HG03354 (cell line): ENCODE results near the gene RRP1.
"Not testable (repeated sequence)": the region's sequence is repeated elsewhere in the genome, so short reads cannot be mapped to it uniquely, and the experiment has no call there.

Experiments
- ATAC-seq: cut with Tn5 transposase; IDR thresholded peaks from one replicate; pipeline ENCODE4 v1.9.1; 2021; ENCODE audit warnings: mild to moderate bottlenecking; ENCODE audit not compliant: unreplicated experiment, poor library complexity, severe bottlenecking

The RRP1 gene

DNA sequence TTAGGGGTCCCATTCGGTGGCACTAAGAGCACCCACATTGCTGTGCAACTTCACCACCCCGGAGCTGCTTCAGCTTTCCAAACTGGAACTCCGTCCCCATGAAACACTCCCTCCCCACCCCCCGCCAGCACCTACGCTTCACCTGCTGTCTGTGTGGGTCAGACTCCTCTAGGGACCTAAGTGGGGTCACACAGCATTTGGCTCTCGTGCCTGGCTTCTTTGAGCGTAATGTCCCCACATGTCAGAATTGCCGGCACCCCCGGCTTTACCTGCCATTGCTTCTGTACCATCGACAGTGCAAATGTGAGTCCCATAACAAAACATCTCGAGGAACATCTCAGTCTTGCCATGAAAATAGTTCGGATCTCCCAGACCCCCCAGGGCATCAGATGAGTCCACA lies 39.8 kb downstream of the RRP1 start:
- ATAC-seq = no peak

DNA sequence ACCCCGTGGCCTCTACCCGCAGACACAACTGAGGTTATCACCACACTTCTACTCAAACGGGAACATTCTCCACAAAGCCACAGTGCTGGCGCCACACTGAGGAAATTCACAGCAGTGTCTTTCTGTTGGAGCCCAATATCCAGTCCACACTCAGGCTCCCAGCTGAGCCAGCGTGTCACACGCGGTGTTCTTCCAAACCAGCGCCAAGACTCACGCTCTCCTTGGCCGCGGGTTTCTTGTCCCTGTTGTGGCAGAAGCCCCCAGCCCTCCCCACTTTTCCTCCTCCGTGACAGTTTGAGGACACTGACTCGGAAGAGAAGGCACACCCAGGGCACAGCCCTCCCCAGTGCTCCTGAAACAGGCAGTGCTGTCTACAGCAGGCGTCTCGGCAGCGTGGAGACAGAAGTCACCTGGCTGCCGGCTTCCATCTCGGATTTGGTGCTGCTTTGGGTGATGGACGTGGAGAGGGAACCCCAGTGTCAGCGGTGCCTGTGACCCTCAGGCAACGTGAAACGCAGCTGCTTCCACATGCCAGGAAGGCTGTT lies 40.3 kb downstream of the RRP1 start:
- ATAC-seq = no peak

GRCh38 chr21:43832158-43832550 lies 42.8 kb downstream of the RRP1 start:
- no peak for ATAC-seq

- no peak for ATAC-seq
Observed at GRCh38 chr21:43832648-43833047, 43.3 kb downstream of the RRP1 start.

DNA sequence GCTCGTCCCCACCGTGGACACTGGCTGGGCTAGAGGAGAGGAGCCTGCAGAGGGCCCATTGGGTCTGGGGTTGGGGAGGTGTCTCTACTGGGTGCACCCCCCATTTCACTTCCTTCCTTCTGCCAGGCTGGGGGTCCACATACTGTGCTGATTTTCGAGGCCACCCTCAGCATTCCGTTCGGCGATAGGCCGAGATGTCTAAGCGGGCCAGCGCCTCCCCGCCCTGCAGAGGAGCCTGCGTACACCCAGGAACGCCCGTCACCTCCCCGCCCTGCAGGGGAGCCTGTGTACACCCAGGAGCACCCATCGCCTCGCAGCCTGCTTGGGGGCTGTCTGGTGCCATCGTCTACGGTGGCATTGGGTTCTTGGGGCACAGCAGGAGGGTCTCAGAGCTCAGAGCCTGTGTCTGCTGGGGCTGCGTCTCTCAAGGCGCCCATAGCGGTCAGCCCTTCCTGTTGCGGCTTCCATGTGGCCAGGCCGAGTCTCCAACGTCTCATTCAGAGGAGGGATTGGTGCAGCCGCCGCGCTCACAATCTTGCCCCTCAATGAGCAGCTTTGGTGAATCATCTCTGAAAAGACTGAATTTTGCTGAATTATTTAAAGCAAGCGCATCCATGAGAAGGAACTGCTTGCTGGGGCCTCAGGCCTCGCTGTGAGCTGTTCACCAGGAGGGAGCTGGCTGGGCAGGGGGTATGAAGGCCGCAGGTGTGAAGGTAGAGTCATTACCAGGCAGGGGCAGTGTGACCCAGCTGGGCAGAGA lies 44.9 kb downstream of the RRP1 start:
- no peak for ATAC-seq

DNA sequence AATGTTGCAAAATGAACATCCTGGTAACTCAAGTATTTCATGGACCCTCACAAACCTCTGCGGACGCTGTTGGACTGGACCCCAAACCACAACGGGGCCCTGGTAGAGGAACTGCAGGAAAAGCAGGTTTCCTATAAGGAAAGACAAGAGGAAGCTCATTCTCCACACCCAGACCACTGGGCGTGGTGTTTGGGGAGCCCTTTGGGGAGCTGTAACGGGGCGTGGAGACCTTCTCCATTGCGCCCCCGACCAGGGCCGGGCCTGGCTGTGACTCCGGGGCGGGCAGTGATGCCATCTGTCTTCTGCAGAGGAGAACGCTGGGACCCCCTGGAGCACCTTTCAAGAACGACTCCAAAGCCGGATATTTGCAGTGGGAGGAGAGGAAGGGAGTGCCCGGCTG lies 45.7 kb downstream of the RRP1 start:
- ATAC-seq = no peak

DNA sequence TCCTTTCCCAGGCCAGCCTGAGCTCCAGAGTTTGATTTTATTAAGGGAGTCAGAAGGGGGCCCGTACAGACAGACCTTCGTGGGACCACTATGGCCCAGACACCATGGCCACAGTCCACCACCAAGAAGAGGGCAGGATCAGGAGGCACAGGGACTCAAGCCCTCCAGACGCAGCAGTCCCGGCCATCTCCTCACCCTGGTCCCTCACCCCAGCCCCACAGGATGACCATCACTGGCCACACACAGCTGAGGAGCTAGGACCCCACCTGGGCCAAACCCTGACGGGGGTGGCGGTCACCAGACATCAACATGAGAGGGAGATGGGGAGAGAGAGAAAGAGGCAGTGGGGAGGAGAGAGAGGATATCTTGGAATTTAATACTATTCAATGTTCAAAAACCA lies 46.5 kb downstream of the RRP1 start:
- no peak for ATAC-seq

GRCh38 chr21:43836616-43837015 lies 47.2 kb downstream of the RRP1 start:
- no peak for ATAC-seq

DNA sequence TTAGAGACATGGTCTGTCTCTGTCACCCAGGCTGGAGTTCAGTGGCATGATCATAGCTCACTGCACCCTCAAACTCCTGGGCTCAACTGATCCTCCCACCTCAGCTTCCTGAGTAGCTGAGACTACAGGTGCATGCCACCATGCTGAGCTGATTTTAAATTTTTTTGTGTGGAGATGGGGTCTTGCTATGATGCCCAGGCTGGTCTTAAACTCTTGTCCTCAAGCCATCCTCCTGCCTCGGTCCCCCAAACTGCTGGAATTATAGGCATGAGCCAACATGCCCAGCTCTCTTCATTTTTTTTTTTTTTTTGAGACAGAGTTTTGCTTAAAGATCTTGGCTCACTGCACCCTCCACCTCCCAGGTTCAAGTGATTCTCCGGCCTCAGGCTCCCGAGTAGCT lies 50.9 kb downstream of the RRP1 start:
- ATAC-seq = no peak

DNA sequence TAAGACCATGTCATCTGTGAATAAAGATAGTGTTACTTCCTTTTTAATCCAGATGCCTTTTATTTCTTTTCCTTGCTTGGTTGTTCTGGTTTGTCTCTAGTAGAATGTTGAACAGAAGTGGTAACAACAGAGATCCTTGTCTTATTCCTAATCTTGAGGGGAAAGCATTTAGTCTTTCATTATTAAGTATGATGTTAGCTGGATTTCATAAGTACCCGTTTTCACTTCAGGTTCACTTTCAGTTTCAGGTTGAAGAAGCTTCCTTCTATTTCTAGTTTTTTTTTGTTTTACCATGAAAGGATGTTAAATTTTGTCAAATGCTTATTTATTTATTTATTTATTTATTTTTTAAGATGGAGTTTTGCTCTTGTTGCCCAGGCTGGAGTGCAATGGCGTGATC lies 53.4 kb downstream of the RRP1 start:
- no peak for ATAC-seq

- ATAC-seq = not testable (repeated sequence)
Observed at GRCh38 chr21:43844906-43845305, 55.5 kb downstream of the RRP1 start.

DNA sequence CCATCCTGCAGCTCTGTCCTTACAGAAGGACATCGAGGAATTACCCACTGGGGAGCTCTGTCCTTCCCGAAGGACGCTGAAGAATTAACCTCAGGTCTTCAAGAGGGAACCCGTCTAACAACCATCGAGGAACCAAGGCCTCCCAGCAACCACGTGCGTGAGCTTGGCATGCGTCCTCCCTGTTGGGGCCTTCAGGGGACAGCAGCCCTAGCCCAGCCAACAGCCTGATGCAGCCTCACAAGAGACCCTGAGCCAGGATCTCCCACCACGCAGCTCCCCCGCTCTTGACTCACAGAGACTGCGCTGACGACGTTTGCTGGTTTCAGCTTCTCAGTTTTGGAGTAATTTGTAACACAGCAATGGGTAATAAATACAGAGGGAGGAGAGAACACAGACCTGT lies 56.0 kb downstream of the RRP1 start:
- no peak for ATAC-seq

DNA sequence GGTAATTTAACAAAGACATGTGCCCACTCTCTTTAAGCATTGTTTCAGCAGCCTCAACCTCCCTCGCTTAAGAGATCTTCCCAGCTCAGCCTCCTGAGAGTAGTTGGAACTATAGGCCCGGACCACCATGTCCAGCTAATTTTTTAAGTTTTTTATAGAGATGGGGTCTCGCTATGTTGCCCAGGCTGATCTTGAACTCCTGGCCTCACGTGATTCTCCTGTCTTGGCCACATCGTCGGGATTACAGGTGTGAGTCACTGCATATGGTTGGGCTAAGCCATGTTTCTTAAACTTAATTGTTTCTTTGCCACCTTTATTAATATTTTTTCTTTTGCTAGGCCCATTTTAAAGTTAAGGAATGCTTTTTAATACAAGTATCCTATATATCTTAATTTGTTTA lies 57.1 kb downstream of the RRP1 start:
- no peak for ATAC-seq

- no peak for ATAC-seq
Observed at GRCh38 chr21:43847301-43847700, 57.9 kb downstream of the RRP1 start.

GRCh38 chr21:43848771-43849170 lies 59.4 kb downstream of the RRP1 start:
- ATAC-seq = no peak

DNA sequence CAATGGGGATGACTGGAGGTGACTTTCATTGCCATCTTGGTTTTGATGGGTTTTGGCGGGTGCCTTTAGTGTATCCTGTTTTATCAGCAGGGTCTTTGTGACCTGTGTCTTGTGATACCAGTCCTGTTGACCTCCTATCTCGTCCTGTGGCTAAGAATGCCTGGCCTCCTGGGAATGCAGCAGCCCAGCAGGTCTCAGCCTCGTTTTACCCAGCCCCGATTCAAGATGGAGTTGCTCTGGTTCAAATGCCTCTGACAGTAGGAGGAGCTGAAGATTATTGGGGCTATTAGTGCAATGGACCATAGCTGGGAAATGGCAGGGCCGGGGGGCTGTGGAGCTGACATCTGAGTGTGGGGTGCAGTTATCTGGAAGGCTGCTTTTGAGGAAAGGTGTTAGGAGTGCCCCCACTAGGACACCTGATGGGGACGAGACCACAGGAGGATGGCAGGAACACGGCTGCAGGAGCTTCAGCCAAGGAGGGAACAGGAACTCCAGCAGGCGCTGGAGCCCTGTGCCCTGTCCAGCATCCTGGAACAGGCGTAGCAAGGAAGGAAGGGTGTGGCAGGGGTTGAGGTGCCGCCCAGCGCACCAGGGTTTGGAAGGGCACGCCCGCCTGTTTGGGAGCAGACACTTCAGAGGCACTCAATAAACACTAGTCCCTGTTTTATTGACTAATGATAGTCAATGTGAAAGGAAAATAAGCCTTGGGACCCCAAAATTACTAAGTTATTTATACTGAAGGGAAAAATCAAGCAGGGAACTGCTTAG lies 60.3 kb downstream of the RRP1 start:
- no peak for ATAC-seq

DNA sequence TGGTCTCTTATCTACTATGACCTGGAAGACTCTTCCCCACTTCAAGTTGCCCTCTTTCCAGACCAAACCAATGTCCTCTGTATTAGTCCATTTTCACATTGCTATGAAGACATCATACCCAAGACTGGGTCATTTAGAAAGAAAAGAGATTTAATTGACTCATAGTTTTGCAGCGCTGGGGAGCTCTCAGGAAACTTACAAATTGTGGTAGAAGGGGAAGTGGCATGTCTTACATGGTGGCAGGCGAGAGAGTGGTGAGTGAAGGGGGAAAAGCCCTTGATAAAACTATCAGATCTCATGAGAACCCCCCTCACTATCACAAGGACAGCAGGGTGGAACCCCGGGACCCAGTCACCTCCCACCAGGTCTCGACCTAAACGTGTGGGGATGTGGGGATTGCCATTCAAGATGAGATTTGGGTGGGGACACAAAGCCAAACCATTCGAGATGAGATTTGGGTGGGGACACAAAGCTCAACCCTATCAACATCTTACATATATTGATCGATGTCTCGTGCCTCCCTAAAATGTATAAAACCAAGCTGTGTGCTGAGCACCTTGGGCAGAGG lies 61.4 kb downstream of the RRP1 start:
- ATAC-seq = no peak

- ATAC-seq = no peak
Observed at GRCh38 chr21:43851593-43851992, 62.2 kb downstream of the RRP1 start.

DNA sequence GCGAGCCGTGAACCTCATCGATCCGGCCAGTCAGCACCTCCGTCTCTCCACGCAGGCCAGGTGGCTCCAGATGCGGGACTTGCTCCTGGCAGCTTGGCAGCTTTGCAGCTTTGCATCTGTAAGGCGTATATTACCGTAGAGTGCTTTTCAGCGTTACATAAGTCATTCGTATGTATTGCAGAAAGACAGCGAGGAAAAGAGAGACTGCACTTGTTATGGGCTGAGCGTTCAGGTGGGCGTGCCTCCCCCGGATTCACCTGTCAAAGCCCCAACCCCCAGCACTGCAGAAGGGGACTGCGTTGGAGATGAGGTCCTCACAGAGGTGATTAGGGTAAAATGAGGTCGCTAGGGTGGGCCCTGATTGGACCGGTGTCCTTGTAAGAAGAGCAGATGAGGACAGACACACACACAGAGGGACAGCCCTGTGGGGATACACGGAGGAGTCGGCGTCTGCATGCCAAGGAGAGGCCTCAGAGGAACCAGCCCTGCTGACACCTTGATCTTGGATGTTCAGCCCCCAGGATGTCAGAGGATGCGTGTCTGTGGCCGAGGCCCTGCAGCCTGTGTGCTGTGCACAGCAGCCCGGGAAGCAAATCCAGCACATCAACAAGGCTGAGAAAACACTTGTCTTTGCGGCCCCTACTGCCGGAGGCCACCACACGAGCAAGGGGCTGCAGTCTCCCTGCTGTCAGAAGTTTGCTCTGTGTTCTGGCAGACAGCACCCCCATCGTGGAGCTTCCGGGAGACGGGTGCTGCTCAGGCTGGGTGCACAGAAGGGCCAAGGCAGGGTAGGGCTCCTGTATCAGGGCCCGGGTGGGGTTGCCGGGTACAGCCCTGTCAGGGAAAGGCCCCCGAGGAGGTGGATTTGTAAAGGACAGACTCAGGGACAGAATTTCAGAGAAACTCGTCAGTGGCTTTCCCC lies 64.7 kb downstream of the RRP1 start:
- no peak for ATAC-seq
